Hepatocyte (in vitro differentiated cells): ENCODE results near the gene PRKAB1.

Experiments used
- EZH2 ChIP-seq: fragments of 200-600 bp; sonication (generic); IDR thresholded peaks from 2 replicates; pipeline ENCODE4 v1.6.1; 2016; ENCODE audit warnings: antibody characterized with exemption, mild to moderate bottlenecking, borderline replicate concordance
- TF ChIP-seq, protein P1 (sequence below): fragments of 200-600 bp; sonication (generic); IDR thresholded peaks from 2 replicates; pipeline ENCODE4 v1.5.1; 2016; ENCODE audit warnings: antibody characterized with exemption, mild to moderate bottlenecking; ENCODE audit not compliant: poor library complexity

DNA sequence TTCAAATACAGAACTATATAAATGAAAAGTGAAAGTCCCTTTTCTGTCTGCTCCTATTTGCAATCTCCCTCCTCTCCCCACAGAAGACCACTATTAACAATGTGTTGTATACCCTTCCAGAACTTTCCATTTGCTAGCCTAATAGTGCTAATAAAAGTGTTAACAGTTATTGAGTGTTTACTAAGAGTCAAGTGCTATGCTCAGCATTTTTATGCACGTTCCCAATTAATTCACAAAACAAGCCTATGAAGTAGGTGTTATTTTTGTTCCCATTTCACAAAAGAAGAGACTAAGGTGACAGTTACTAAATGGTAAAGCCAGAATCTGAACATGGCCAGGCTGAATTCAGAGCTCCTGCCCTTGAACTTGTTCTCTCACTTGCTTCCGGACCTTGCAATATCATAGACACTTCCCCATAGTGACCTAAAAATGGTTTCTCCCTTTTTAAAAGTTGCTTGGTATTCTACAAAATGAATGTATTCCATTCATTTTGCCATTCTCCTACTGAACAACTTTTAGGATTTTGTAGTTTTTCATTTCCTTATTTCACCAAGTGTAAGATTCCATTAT, 1.6 kb upstream of the PRKAB1 start:
- TF ChIP-seq, protein P1, sequence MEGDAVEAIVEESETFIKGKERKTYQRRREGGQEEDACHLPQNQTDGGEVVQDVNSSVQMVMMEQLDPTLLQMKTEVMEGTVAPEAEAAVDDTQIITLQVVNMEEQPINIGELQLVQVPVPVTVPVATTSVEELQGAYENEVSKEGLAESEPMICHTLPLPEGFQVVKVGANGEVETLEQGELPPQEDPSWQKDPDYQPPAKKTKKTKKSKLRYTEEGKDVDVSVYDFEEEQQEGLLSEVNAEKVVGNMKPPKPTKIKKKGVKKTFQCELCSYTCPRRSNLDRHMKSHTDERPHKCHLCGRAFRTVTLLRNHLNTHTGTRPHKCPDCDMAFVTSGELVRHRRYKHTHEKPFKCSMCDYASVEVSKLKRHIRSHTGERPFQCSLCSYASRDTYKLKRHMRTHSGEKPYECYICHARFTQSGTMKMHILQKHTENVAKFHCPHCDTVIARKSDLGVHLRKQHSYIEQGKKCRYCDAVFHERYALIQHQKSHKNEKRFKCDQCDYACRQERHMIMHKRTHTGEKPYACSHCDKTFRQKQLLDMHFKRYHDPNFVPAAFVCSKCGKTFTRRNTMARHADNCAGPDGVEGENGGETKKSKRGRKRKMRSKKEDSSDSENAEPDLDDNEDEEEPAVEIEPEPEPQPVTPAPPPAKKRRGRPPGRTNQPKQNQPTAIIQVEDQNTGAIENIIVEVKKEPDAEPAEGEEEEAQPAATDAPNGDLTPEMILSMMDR, result no peak
- no peak for TF ChIP-seq EZH2
